Kidney epithelial cell (primary cell): ENCODE results near the gene CREB5. TPM values are rescaled to one million over a fixed set of nuclear protein-coding genes. Genes with fewer than 3 reads are reported as not detected.

Experiments
- DNase-seq: peaks from one replicate; pipeline ENCODE4 v3.0.0-alpha.2; 2010; ENCODE audit warnings: low read depth
- H3K27me3 ChIP-seq: 2 replicates; pipeline ENCODE4 v1.6.0; 2011; ENCODE audit warnings: low read length; ENCODE audit not compliant: control insufficient read depth, insufficient read depth
- H3K36me3 ChIP-seq: 2 replicates; pipeline ENCODE4 v1.5.1; 2011; ENCODE audit warnings: low read length; ENCODE audit not compliant: control insufficient read depth, insufficient read depth
- H3K4me3 ChIP-seq: 2 replicates; pipeline ENCODE4 v1.5.1; 2011; ENCODE audit warnings: low read depth, mild to moderate bottlenecking, control low read depth, low read length
- total RNA-seq: library from RNA; depleted of rRNA; stranded (reverse); fragments of >200 nt; gene quantifications from 2 replicates; pipeline ENCODE4 v1.2.3, GENCODE V29; 2015
- TF ChIP-seq, protein P1 (sequence below): IDR thresholded peaks from 2 replicates; pipeline ENCODE4 v1.5.1; 2011; ENCODE audit warnings: mild to moderate bottlenecking, moderate library complexity, low read length, control low read depth, inconsistent platforms; ENCODE audit not compliant: insufficient read depth, poor library complexity, severe bottlenecking

Gene CREB5
- total RNA-seq, 1 donor from 2014 or later, result 27.9 TPM

DNA sequence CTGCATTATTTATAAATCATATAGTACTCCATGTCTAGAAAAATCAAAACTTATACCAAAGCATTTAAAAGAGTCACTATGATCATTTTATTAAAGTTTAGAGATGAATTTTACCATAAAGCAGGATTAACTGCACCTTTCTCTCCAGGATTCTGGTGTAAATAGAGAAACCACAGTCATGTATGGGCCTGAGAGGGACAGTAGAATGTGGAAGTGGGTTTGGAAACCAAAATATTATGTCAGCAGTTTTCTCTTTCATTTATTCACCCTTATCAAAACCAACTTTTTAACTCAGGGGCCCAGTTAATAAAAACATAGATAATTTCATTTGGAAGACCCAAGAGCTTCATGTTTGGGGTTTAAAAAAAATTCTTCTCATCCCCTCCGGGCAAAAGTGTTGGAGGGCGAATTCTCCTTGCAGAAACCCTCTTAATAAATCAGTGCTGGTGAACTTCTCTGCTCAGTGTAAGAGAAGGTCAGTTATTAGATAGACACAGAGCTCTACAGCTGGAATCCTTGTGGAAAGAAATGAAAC lies 266.2 kb downstream of the CREB5 start:
- no peak for DNase-seq

GRCh38 chr7:28681693-28682310 lies 269.5 kb downstream of the CREB5 start:
- Histone ChIP-seq H3K27me3 (no peaks in the 10 kb centered on the region), H3K36me3 (no peaks in the 10 kb centered on the region), H3K4me3 (no peak overlapping the region)
- TF ChIP-seq, protein P1, sequence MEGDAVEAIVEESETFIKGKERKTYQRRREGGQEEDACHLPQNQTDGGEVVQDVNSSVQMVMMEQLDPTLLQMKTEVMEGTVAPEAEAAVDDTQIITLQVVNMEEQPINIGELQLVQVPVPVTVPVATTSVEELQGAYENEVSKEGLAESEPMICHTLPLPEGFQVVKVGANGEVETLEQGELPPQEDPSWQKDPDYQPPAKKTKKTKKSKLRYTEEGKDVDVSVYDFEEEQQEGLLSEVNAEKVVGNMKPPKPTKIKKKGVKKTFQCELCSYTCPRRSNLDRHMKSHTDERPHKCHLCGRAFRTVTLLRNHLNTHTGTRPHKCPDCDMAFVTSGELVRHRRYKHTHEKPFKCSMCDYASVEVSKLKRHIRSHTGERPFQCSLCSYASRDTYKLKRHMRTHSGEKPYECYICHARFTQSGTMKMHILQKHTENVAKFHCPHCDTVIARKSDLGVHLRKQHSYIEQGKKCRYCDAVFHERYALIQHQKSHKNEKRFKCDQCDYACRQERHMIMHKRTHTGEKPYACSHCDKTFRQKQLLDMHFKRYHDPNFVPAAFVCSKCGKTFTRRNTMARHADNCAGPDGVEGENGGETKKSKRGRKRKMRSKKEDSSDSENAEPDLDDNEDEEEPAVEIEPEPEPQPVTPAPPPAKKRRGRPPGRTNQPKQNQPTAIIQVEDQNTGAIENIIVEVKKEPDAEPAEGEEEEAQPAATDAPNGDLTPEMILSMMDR, result no peak
- DNase-seq, result no peak

More for the DNA sequence above, 266.2 kb downstream of the CREB5 start:
- TF ChIP-seq, protein P1, result no peak
- Histone ChIP-seq H3K4me3 (no peak overlapping the region), H3K36me3 (no peaks in the 10 kb centered on the region), H3K27me3 (no peaks in the 10 kb centered on the region)

DNA sequence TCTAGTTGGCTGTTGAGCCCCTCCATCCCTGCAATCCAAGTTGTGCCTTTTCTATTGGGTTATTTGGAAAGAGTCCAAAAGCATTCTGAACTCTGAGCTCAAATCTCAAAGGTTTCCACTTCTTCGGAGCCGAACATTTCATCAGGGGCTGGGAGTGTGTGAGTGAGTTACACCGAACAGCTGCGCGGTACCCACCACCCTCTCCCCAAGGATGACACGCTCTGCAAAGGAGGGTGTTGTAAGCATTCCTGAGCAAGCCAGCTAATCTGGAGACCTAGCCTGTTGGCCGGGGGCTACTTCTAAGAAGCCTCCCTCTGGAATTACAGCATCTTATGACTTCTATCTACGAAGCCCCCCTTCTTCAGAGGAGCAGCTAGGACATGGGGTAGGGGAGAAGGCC lies 270.5 kb downstream of the CREB5 start:
- H3K27me3 ChIP-seq, result no peaks in the 10 kb centered on the region
- TF ChIP-seq, protein P1, result no peak
- H3K36me3 ChIP-seq, result no peaks in the 10 kb centered on the region
- no peak for DNase-seq
- H3K4me3 ChIP-seq, result no peak overlapping the region

DNA sequence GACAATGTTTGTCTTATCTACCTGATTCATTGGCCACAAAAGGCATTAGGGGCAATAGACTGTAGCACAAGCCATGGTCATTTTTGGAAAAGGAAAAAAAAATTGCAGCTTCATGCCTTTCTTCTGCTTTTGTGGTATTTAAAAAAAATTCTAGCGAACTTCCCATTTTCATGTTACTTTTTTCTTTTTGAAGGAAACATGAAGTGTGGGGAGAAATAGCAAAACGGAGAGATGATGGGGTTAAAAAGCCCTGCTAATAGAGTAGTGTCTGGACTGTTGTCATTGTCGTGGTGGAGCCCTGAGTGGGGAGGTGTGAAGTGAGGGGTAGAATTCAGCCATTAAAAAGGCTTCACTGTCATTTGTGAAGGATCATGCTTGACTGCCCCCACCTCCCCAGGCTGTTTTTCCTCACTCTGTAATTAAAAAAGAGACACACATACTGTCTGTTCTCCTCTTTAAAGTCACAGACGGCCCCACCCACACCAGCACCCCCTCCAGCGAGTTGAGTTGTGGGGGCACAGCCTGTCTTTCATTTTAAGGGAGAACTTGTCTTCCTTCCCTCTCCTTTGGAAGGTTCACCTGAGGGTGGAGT lies 272.4 kb downstream of the CREB5 start:
- H3K36me3 ChIP-seq, result no peaks in the 10 kb centered on the region
- no peak for DNase-seq
- no peaks in the 10 kb centered on the region for H3K27me3 ChIP-seq
- TF ChIP-seq, protein P1, result no peak
- H3K4me3 ChIP-seq, result no peak overlapping the region

- TF ChIP-seq, protein P1, result no peak
- Histone ChIP-seq H3K4me3 (no peak overlapping the region), H3K36me3 (no peaks in the 10 kb centered on the region), H3K27me3 (no peaks in the 10 kb centered on the region)
- DNase-seq, result no peak
Observed at GRCh38 chr7:28685242-28685643, 272.9 kb downstream of the CREB5 start.
